Stimulated activated naive CD4-positive, alpha-beta T cell (primary cell): ENCODE results near the gene NR5A1.
A peak's percentile ranks its signal among the peaks of the same experiment; 100 is the strongest.

Source experiments
- DNase-seq, 6 experiments: peaks; one replicate each; lab custom pipeline; 2025; lab: John Stamatoyannopoulos, UW

Gene NR5A1

DNA sequence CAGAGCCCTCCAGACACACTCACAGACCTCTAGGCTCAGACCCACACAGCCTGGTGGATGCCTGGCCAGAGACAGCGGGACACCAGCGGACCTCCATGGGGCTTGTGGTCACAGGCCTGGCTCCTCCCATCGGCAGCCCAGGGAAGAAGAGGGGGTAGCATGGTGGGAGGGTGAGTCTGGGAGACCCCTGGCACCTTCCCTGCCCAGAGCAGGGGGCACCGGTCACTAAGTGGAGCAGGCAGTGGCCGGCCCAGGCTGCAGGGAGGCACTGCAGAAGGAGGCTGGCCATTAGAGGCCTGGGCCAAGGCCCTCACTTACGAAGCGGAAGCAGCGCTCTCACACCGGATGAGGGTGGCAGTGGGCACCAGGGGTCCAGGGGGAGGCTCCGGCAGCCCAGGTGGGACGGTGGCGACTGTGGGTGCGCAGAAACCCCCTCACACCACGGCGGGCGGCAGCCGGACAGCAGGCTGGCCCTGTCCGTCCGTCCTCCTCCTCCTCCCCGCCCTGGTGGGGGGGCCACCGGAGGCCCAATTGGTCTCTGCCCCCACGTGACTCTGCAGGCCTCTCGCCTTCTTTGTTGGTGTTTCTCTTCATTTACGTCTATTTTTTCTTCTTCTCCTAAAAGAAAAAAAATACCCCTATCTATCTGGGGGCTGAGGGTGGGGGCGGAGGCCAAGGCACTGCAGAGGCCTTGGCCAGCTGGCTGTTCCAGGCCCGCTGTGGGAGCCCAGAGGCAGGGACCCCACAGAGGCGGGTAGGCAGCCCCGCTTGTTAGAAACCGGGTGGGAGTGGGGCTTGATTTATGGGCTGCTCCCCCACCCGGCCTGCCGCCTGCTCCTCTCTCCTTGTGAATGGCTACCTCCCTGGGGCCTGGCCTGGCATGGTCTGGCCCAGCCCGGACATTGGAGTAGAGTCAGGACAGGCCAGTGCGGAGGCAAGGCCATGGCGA, at the start of gene NR5A1:
Gene NR5A1, minus strand, starts transcription at position 469 of the 949 bp plus-strand sequence. CDS start 4,004 bp downstream, outside the sequence.
- DNase-seq, result no peak

DNA sequence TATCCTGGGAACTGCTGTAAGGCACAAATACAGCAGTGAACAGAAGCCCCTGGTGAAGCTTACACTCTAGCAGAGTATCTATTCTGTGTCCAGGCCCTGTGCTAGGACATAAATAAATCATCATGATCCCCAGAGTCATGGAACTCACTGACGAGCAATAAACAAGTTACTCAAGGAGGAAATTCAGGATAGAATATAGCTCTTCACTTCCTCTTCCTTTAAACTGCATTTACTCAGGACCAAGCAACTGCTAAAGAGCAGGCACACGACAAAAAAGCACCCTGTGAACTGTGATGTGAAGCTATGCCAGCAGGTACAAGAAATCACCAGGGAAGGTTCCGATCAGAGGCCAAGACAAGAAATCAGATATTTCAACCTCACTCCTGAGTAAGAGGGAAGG, 47.8 kb upstream of the NR5A1 start:
- no peak for DNase-seq

DNA sequence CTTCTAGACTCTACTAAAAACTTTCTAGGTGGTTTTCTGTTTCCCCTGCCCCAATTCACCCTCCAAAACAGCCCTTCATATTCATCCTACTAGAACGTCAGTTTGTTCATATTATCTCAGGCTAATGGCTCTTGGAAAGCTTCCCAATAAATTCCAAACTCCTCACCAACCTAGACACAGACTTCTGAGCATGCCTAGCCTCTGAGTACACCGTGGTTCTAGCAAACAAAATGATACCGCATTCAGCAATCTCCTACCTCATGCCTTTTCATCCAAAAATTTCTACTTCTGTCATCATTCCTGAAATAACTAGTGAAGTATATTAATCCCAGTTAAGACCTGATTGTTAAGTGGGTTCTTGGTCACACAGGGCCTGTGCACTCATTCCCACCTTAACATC, 46.5 kb upstream of the NR5A1 start:
- no peak for DNase-seq

DNA sequence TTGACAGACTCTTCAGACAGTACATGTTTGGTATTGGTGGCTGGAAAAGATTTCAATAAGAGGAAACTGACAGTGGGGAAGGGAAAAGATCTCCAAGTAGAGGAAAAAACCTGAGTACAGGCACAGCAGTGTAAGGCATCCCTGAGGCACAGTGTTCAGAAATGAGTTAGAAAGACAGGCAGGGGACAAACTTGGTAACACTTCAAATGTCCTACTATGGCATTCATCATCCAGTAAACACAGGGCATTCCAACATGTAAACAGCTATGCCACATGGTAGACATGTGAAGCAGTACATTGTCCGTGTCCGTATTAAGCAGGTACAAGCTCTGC, 45.0 kb upstream of the NR5A1 start:
- DNase-seq, result no peak

DNA sequence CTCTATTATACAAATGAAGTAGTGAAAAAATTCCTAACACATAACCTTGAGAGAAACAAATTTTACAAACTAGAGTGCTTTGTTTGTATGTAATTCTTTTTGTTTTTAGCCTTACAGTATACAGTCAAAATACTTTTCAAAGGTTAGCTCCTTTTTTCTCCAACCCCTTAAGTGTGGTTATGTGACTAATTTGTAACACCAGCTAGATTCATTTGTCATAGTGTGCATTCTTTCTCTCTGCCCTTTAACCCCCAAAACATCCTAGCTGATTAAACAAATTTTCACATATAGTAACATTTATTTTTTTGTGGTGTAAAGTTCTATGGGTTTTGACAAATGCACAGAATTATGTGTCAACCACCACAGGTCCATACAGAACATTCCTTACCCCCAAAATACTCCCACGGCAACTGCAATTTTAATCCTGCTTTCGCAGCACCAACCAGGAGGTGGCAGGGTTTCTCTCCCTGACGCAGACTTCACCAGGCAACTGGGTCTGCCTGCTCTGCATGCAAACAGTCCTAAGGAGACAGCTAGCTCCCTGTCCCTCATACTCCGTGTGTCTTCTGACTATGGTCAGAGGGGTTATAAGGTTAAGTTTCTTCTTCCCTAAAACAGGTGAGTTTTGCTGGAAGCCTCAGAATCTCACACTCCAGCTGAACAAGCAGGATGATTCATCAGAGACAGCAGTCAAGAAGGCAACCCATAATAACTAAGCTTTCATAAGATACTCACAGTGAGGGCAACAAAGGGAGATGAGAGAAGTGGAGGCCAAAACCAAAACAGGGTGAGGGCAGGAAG, 44.5 kb upstream of the NR5A1 start:
- DNase-seq, result peak in 3 of 6 experiments; percentile 2 to 48 (median 29)

DNA sequence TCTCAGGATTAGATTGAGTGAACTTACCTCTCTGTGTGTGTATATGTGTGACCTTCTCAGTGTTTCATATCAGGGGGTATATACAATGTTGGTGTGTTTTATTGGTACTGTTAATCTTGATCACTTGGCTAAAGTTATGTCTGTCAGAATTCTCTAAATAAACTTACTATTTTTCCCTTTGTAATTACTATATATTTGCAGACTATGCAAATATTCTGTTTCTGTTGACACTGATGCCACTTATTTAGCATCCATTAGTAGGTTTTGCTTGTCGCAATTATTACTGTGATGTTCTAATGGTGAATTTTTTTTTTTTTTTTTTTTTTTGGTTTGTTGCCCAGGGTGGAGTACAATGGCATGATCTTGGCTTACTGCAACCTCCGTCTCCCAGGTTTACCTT, 42.9 kb upstream of the NR5A1 start:
- no peak for DNase-seq

DNA sequence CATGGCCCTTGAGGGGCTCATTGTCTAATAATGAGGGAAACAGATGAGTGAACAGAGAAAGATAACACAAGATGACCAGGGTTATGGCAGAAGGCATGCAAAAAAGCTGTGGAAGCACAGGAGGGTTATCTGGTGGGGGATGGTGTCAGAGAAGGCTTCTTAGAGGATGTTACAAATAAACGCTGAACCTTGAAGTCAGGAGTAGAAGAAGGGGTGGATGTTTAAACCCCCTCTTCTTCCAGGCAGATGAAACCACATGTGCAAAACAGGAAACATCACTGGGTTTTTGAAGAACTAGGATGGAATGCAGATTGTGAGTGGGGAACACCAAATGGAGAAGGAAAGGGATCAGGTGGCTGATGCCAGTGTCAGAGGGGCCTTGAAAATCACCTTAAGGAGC, 41.8 kb upstream of the NR5A1 start:
- no peak for DNase-seq

DNA sequence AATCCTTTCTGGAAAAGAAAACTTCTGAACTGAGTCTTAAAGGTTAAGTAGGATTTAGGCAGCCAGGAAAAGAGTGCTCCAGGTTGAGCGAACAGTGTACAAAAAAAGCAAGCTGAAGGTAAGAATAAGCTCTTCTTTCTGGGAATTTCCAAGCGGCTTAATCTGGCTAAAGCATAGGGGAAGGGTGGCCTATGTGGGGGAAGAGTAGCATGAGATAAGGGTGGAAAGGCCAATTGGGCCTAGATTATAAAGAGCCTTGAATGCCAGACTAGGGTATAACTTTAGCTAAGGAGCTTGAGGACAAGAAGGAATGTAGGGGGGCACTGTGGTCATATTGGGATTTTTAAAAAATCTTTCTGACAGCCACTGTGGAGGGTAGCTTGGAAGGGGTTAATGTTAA, 37.3 kb upstream of the NR5A1 start:
- no peak for DNase-seq

DNA sequence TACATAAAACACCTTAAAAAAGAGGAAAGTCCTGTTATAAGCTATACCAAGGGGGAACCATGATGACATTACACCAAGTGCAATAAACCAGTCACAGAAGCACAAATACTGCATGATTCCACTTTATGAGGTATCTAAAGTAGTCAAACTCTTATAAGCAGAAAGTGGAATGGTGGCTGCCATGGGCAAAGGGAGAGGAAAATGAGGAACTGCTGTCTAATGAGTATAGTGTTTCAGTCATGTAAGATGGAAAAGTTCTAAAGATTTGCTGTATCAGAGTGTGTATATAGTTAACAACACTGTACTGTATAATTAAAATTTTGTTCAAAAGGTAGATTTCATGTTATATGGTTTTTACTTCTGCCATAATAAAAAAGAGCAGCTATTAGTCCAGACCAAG, 34.6 kb upstream of the NR5A1 start:
- no peak for DNase-seq

DNA sequence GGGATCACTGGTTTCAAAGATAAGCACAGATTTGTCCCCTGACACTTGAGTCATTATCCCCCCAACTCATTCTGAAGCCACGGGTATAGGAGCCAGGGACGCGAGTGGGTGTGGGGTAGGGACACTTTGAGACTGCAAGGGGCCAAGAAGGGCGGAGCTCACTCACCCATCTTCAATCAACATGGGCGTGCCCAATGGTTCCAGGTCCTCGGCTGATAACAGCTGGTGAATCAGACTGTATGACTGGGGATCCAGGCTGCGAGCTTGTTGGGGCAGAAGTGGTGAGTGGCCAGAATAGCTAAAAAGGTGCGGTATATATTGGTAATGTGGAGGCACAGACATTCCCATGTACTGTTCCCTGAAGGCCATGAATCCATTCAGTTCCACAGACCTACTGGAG, 30.7 kb upstream of the NR5A1 start:
- no peak for DNase-seq

DNA sequence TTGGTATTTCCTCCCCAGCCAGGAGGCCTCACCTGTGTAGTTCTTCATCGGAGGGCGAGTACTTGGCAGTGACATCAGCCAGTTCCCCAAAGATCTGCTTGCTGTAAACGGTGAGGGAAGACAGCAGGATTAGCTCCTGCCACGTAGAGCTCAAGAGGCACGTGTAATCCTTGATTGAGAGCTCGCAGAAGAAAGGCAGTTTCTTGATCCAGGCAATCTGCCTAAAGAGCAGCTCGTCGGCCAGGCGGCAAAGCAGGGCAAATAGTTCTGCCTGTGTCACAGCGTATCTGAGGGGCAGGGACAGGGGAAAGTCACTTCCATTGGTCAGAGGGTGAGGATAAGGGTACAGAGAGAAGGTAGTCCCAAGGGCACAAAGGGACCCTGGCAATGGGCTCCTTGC, 28.6 kb upstream of the NR5A1 start:
- no peak for DNase-seq

DNA sequence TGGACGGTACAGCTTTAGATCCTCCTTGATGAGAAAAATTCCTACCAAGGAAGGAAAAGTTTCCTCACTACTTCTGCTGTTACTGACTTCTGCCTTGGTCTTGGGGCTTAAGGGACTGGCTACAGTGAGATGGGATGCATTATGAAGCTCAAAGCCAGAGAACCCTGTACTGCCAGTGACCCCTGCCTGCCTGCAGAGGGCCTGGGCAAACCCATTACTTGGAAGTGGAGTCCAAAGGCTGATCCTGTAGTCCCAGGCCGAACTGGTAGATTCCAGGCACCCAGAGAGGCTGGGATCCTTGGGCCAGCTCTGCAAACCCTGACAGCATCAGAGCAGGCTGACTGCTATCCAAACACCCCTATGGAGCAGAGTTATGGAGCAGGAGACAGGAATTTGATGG, 25.7 kb upstream of the NR5A1 start:
- DNase-seq, result no peak

DNA sequence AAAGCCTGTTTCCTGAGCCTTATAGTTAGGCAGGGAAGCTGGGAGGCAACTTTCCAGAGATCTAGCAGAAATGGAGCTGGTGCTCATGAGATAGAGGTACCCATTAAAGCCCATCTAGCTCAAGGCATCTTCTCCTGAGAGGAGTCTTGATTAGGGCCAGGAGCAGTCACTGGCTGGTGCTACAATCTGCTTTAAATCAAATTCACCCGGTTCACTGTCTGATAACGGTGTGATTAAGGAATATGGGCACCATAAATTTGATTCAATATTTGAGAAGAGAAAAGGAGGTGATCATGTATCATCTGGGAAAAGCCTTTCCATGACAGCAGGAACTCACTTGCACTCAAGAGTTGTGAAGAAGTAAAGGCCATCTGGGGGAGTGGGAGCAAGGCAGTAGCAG, 23.9 kb upstream of the NR5A1 start:
- DNase-seq, result no peak

DNA sequence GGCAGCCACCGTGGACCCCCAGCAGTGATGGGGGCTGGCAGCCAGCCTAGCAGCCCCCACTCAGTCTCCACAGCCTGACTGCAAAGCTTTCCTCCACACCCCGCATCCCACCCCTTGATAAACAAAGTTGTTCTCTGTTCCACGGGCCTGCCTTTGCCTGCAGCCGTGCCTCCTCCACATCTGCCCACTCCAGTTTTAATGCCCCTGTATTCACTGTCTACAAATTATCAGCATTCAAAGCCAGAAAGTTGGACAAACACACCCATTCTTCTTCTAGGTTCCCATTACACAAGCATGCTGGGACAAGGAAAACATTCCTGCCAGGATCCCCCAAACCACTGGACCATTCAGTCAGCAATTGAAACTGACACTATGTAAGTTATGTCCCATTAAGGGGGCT, 23.0 kb upstream of the NR5A1 start:
- no peak for DNase-seq

DNA sequence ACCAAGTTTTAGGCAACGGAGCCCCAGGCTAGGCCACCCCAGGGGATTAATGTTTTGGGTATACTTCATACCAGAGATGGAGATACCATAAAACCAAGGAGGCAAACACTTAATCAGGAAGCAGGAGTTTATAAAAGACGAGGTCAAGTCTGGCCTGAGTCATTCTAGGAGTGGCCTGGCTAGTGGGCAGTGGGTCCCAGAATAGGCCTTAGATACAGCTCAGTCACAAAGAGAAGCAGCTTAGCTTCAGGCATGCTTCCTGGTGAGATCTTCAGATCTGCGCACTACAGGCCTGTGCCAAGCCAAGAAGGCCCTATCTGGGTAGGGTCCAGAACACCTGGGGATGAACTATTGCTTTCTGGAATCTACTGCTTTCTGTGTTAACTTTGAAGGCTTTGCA, 20.6 kb upstream of the NR5A1 start:
- no peak for DNase-seq

DNA sequence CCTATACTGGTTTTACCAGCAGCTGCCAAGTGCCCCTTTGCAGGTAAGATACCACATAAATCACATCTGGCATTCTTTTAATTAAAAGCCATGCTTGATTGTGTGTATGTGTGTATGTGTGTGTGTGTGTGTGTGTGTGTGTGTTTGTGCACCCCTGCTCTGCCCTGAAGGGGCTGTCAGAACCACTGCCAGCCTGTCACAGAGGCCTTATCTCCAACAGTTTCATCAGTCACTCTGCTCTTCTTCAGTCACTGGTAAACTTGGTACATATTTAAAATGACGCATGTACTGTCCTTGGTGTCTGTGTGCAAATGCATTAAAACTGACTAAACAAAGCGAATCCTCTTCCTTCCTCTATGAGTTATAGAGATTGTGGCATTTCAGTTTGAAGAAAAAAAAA, 19.0 kb upstream of the NR5A1 start:
- DNase-seq, result no peak

DNA sequence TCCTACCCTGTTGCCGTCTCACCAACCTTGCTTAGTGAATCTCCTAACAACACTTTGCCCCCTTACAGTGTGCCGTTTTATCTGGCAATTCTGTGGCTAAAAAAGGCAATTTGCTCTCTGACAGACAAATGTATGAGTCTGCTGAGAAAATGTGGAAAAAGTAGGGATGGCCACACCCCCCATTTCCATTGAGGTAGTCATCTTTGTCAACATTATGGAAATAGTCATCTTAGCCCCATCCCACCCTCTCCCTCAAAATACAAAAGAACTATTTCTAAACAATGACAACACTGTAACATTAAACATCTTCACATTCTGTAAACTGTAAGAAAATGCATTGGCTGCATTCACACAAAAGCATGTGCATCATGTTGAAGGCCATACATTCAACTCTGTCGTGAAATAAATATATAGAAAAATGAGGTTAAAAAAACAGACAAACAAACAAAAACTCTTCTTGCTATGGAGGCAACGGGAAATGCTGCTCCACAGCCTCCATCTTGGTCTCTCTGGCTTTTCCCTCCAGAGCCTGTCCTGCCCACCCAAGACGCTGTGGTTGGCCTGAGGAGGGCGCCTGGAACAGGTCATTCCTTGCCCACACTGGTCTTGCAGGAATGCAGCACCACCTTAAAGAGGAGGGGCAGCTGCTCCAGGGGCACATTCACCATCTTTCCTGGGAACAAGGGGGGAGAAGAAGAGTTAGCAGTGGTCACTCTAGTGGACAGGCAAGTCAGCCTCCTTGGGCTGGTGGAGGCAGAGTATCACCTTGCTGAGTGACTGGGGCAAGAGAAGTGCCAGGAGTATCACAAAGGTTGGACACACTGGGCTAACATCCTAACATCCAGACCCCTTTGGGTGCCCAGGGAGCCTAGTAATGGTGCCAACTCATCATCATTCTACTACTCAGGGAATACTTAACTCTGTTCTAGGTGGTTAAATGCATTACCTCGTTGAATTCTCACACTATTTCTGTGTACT, 15.2 kb upstream of the NR5A1 start:
- no peak for DNase-seq

DNA sequence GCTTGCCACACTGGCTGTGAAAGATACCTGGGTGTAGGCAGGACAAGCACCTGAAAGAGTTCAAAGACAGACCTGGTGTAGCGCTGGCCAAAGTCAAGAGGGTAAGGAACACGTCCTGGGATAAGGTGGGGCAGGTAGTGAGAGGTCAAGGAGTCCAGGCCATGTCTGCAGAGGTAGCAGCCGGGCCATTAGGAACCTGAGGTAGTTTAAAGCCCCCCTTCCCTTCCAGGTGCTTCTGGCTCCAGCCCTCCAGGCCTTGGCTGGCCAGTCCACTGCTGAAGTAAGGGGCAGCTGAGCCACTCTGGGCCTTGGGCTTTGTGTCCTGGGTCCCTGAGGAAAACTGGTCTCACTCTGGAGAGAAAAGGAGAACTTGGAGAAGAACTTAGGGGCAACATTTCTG, 13.9 kb upstream of the NR5A1 start:
- DNase-seq, result no peak

DNA sequence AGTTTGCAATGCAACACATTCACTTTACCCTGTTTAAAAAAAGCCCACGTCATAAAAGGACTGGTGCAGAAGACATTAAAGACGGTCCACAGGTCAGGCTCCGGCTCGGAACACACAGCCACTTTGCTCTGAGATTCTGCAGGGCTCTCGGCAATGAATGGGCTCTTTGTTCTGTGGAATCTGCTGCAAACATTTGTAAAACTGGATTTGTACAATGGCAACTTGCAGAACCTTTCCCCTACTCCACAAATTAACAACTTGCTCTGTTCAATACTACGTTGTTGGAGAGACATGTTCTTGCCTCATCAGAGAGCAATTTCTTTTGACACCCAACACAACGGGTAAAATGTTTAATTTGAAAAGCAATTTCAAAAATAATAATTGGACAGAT, 13.0 kb upstream of the NR5A1 start:
- no peak for DNase-seq

DNA sequence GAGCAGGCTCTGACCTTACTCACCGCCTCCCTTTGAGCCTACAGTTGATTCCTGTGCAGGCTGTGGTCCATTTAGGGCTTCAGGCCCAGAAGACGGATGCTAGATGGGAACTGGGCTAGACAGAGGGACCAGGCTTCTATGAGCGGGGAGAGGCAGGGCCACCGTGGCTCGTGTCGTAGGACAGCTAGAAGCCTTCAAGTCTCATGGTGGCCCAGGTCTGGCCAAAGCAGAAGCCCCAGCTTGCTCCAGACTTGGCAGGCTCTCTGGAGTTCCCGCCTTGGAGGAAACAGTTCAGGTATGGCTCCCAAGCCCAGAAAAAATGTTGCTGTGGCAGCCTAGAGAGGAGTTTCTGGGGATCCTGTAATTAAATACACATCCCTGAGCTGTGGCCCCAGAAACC, 10.9 kb upstream of the NR5A1 start:
- no peak for DNase-seq

DNA sequence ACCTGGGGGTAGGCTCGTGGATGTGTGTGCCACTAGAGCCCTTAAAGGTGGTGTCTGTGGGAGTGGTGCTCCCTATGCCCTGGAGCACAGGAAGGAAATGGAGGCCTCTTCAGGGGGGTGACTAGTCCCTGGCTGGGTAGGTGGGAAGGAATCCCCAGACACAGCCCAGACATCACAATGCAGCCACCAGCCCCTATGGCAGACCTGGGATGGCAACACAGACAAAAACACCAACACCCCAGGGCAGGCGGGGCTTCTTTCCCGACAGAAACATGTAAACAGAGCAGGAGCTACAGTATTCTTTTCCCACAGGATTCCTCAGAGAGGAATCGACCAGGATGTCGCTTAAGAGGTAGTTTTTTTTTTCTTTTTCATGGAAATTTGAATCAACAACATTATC, 10.4 kb upstream of the NR5A1 start:
- no peak for DNase-seq

DNA sequence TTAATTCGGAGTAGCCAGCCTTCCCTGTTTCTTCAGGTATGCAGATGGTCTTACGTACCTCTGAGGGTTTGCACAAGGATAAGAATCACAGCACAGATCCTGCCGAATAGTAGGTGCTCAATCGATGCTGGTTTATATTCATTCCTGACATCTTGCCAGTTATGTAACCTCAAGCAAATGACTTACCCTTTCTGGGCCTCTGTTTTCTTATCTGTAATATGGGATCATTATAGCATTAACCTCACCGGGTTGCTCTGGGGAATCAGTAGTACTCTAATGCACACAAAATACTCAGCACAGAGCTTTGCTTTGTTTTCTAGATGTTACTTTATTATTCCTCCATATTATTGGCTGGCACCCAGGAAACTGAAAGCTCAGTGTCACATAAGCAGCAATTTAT, 7.7 kb upstream of the NR5A1 start:
- DNase-seq, result no peak
